GOT3 (cell line): ENCODE measurements around the gene FAM20B.

Source experiments
- DNase-seq: peaks from one replicate; lab custom pipeline; 2025; ENCODE audit warnings: mixed read lengths; lab: John Stamatoyannopoulos, UW

The FAM20B gene

DNA sequence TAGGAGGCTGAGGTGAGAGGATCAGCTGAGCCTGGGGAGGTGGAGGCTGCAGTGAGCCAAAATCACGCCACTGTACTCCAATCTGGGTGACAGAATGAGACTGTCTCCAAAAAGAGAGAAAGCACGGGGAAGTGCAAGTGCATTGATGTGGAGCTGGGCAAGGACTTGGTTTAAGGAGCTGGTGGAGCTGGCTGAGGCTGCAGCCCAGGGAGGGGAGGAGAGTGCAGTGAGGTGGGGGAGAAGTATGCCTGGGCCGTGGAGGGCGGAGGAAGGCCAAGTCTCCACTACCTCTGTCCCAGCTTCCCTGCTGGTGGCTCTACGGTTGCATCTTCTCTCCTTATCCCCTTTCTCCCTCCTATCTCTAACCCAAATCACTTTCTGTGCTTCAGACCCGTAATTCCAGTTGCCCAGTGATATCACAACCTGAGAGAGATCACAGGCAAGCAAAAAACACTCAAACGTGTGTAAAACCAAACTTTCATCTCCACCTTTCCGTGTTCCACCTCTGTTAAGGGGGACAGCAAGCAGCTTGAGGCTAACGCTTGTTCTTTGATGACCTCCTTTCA is 67.3 kb downstream of the FAM20B start:
- no peak for DNase-seq

DNA sequence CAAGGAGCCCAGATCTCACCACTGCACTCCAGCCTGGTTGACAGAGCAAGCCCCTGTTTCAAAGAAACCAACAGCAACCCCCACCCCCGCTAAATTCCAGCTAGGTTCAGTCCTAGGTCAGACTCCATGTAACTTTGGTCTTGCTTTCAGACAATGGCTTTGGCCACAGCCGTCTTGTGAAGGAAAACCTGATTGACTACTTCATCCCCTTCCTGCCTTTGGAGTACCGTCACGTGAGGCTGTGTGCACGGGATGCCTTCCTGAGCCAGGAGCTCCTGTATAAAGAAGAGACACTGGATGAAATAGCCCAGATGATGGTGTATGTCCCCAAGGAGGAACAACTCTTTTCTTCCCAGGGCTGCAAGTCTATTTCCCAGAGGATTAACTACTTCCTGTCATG is 69.1 kb downstream of the FAM20B start:
- no peak for DNase-seq

DNA sequence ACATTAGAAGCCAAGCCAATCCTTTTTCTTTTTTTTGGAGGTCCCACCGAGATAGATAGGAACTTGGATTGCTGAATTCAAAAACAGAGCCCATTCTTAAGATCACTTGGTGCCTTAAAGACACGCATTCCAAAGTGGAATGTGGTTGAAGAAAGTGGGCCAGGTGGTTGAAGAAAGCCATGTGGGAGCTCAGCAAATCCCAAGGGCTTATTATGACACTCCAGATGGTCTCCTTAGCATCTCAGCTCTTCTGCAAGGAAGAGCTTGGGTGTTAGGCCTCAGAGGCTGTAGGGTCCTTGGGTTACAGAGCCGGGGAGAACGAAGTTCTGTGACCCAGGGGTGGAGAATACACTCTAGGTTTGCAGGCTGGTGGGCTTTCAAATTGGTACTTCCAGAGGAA is 69.7 kb downstream of the FAM20B start:
- DNase-seq: no peak

DNA sequence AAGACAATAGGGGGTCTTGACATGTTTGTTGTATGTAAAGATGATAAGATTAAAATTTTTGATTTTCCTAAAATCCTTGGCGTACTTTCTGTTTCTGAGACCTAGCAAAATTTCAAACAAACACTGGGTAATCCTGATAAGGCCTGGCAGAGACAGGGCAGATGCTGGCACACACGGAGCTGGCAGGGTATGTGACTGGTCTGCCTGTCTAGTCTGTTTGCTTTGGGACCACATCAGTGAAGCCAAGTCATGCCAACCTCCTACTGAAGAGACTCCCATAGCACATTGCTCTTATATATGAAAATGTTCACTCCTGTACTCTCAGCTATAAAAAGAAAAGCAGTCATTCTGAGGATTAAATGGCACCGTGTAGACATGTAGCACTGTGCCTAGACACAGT is 70.2 kb downstream of the FAM20B start:
- DNase-seq: no peak

DNA sequence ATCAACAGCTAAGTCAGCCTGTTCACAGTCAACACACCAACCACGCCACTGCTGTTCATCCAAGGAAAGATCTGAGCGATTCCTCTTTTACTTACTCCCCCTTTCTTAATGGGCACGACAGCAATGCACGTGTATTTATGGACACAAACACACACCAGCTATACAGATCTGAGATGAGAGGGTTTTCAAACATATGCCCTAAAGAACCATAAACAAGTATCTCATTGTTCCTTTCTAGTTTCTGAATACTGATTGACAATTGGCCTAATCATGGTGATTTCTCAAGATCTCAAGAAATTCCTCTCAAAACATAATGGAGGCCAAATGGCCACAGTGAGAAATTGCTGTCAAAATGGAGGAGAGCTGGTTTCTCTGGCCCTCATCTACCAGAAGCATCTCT is 74.2 kb downstream of the FAM20B start:
- no peak for DNase-seq

DNA sequence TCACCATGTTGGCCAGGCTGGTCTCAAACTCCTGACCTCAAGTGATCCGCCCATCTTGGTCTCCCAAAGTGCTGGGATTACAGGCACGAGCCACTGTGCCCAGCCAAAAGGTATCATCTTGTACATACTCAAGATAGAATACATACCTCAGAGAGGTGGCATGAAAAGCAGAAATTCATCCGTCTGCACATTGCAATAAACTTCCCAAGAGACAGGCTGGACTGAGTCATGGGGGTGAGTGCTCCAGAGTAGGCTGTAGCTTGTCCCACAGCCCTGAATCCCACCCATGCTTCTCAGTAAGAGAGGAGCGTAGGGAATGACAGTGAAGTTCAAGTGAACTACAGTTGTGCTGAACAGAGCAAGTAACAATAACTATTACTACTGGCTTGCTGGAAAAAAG is 75.9 kb downstream of the FAM20B start:
- no peak for DNase-seq

DNA sequence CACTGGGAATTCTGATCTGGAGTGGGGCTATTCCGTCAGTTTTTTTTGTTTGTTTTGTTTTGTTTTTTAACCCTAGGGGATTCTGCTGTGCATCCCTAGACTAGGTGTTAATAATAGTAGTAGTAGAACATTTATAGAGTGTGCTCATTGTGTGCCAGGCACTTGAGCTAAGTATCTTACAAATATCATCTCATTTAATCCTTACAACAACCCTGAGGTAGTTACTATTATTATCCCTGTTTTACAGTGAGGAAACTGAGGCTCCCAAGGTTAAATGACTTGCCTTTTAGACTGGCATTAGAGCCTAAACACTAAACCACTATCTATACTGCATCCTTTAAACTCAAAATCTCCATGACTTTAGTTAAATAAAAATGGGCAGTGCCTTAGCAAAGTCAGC is 78.3 kb downstream of the FAM20B start:
- no peak for DNase-seq

DNA sequence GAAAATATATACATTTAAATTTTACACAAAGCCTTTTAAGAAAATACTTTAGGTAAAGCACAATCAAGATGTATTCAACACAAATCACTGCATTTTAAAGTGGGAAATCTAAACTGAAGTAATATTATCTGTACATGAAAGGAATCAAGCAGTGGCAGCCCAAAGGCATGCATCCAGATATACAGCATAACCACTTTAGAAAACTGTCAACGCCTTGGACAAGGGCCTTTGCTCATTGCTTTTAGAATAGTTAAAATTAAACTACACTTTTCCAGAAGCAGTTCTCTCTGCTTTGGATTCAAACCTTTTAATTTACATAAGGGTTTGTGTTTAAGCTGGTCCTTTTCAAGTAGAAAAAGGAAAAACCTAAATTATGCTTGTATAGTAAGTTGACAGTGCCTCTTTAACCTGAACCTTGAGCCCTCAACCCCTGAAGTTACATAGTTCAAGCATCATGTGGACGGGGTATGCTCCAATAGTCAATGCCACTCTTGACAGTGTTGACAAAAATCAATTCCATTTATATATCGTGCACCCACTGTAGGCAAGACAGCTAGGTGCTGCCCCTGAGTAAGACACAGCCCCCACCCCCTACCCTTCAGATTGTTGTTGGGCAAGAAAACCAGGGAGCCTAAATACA is 79.0 kb downstream of the FAM20B start:
- no peak for DNase-seq

DNA sequence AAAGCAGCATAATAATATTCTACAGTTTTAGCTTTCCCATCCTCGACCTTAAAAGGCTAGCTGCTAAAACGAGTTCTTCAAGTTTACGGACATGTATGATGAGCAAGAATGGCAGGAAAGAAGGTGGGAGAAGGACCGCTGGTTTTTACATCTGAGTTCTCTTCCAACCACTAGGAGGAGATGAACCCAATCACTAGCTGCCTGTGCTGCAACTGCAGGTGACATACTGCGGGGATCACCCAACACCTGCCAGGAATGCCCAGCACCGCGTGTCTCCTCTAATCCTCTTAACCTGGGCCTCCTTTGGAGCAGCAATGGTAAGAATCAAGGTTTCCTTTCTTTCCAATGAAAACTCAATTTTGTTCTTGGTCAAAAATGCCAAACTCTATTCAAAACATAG is 79.7 kb downstream of the FAM20B start:
- DNase-seq: no peak

DNA sequence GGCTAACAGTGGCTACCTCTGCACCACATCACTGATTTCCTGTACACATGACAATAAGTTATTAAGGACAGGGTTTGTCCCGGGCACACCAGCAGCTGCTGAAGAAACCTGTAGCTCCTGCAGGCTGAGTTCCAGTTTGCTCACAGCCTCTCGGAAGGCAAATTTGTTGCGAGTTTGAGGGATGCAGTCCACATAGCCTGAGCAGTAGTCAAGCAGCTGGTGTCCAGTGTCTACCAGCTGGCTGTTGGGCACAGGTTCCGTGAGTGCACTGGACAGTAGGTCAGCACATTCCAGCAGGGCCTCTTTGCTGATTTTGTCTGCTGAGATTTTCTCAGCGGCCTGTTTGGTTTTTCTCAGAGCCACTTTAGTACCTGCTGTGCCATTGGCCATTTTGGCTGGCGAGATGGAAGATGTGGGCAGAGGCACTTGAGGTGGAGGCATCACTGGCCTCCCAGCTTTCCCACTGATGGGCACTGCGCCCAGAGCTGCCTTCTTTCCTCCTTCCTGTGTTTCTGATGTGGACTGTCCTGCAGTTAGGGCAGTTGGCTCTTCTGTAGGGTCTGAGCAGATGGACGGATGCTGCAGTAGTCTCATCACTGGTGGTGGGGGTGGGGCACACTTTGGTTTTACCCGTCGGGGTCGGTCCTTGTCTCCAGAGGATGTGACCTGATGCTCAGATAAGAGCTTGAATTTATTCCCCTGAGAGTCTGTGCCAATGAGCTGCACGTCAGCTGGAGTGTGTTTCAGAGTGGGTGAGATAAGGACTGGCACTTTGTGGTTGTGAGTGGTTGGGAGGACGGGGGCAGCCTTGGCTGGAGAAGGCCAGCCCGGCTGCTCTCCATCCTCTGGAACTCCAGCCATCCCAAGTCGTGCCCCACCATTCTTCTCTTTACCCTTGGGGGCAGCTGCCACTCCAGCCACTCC is 82.3 kb downstream of the FAM20B start:
- no peak for DNase-seq

DNA sequence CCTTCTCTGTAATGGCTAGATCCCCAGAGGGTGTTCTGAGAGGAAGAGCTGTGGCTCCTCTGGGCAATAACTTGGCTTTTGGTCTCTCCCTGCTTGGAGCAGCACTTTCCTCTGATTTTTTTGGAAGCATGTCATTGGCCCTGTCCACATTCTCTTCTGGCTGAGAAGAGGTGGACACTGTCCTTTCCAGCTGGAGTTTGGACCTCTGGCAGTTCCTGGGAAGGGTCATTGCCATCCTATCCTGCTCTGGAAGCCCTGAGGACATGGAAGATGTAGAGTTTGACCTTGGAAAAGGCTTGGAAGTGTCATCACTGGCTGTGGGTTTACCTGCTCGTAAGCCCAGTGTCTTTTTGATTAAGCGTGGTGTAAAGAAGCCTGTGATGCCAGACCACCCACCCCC is 83.0 kb downstream of the FAM20B start:
- no peak for DNase-seq

DNA sequence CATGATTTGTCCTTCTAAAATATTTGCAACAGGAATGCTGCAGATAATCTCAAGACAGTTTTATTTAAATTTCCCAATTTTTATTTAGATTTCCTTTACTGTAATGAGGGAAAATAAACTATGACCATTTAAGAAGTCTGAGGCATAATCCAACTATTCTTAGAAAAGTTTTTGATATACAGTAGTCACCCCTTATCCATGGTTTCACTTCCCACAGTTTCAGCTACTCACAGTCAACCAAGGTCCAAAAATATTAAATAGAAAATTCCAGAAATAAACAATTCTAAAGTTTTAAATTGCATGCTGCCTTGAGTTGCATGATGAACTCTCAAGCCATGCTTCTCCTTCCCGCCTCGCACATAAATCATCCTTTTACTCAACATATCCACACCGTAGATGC is 89.5 kb downstream of the FAM20B start:
- no peak for DNase-seq

DNA sequence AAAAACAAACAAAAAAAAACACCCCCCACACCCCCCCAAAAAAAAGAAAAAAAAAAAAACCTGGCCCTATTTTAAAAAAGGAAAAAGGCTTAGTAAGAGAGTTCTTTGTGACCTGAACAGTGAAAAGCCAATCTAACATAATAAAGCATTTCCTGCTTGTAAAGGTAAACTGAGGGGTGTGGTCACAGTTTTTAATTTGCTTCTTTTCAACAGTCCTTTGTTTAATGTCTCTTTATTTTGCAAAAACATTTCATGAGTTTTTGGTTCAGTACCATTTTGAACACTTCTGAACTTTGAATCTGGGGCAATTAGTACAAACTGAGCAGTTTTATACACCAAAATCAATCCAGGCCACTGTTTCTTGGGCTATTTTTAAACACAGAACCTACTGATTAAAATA is 93.8 kb downstream of the FAM20B start:
- no peak for DNase-seq

DNA sequence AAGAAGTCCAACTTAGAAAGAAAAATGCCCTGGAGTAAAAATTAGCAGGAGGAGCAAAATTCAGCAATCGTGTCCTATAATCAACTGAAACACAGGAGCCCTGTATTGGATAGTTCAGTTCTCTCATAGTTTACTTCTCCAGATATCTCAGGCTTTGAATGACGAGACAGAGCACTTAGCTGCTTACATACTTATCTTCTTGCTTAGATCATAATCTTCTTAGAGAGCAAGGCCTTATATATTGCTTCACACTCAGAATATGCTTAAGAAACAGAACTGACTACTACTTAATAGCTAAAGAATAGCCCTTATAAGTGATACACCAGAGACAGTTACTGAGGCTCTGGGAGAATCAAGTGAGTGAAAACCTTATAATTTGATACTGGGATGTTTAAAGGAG is 95.0 kb downstream of the FAM20B start:
- DNase-seq: no peak

DNA sequence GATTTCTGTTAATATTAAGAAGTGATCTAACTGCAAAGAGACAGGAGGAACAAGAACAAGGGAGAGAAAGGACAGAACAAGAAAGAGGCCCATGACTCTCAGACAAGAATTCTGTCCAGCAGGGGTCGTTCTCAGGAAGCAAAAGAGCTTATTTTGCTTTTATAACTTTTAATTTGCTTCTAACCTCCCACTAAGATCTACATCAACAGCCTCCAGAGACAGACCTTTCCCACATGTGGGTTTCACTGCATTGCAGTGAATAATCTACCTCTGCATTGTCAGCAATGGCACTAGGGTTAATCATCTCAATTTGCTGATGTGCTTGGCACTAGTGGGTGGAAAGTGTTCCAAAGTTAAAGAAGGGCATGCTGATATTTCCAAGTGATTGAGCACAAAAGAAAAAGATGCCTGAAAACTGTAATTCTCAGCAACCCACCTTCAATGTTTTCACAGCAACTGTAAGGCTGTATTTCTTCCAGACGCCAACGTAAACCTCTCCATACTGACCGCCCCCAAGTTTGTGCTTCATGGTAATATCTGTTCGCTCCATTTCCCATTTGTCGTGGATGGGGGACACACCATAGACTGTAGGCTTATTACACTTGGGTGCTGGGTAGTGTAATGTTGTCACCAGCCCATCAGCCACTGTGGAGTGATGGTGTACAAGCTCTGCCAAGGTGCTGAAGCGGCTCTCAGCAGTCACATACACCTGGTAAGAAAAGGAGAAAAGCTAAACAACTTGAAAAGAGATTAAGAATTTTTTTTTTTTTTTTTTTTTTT is 95.7 kb downstream of the FAM20B start:
- no peak for DNase-seq

DNA sequence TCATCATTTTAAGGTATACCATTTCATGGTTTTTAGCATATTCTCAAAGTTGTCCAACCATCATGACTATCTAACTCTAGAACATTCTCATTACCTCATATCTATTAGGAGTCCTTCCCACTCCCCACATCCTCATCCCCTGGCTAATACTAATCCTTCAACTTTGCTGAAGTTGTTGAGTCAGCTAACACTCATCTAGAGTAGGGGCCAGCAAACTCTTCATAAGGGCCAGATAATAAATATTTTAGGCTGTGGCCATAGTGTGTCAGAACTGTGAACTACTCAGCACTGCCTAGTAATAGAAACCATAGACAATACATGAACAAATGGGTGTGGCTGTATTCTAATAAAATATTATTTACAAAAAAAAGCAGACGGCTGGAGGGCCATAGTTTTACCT is 99.2 kb downstream of the FAM20B start:
- DNase-seq: no peak
